Hepatocyte (in vitro differentiated cells): ENCODE measurements around the gene MLC1. TPM values are rescaled to one million over a fixed set of nuclear protein-coding genes. Genes with fewer than 3 reads are reported as not detected.

Experiments
- DNase-seq: peaks from one replicate; pipeline ENCODE4 v3.0.0-alpha.2; 2016; ENCODE audit warnings: low spot score
- H2AFZ ChIP-seq: fragments of 200-600 bp; sonication (generic); 2 replicates; pipeline ENCODE4 v1.6.0; 2016; ENCODE audit warnings: antibody characterized with exemption, mild to moderate bottlenecking
- H3K27ac ChIP-seq: fragments of 200-600 bp; sonication (generic); 2 replicates; pipeline ENCODE4 v1.5.1; 2016; ENCODE audit warnings: mild to moderate bottlenecking
- H3K27me3 ChIP-seq: fragments of 200-600 bp; sonication (generic); 2 replicates; pipeline ENCODE4 v1.6.1; 2016
- H3K36me3 ChIP-seq: fragments of 200-600 bp; sonication (generic); replicated peaks from 2 replicates; pipeline ENCODE4 v1.5.1; 2016; ENCODE audit warnings: low read depth; ENCODE audit not compliant: insufficient read depth
- H3K4me1 ChIP-seq: fragments of 200-600 bp; sonication (generic); 2 replicates; pipeline ENCODE4 v1.5.1; 2016; ENCODE audit warnings: mild to moderate bottlenecking, moderate library complexity; ENCODE audit not compliant: insufficient read depth
- H3K4me2 ChIP-seq: fragments of 200-600 bp; sonication (generic); 2 replicates; pipeline ENCODE4 v1.6.0; 2016
- H3K4me3 ChIP-seq: fragments of 200-600 bp; sonication (generic); 2 replicates; pipeline ENCODE4 v1.5.1; 2016; ENCODE audit warnings: mild to moderate bottlenecking
- H3K79me2 ChIP-seq: fragments of 200-600 bp; sonication (generic); 2 replicates; pipeline ENCODE4 v1.6.0; 2017; ENCODE audit warnings: mild to moderate bottlenecking
- H3K9me2 ChIP-seq: fragments of 200-600 bp; sonication (generic); replicated peaks from 2 replicates; pipeline ENCODE4 v1.6.0; 2017; ENCODE audit warnings: mild to moderate bottlenecking; ENCODE audit not compliant: insufficient read depth
- H3K9me3 ChIP-seq: fragments of 200-600 bp; sonication (generic); 2 replicates; pipeline ENCODE4 v1.5.1; 2016; ENCODE audit warnings: low read depth, mild to moderate bottlenecking
- H4K20me1 ChIP-seq: fragments of 200-600 bp; sonication (generic); 2 replicates; pipeline ENCODE4 v1.6.0; 2016; ENCODE audit warnings: mild to moderate bottlenecking; ENCODE audit not compliant: insufficient read depth, poor library complexity, severe bottlenecking
- CTCF ChIP-seq: fragments of 200-600 bp; sonication (generic); IDR thresholded peaks from 2 replicates; pipeline ENCODE4 v1.5.1; 2016; ENCODE audit warnings: antibody characterized with exemption, mild to moderate bottlenecking; ENCODE audit not compliant: poor library complexity
- EZH2 ChIP-seq: fragments of 200-600 bp; sonication (generic); IDR thresholded peaks from 2 replicates; pipeline ENCODE4 v1.6.1; 2016; ENCODE audit warnings: antibody characterized with exemption, mild to moderate bottlenecking, borderline replicate concordance
- EZH2phosphoT487 ChIP-seq: fragments of 200-600 bp; sonication (generic); IDR thresholded peaks from one replicate; pipeline ENCODE4 v1.6.1; 2018; ENCODE audit warnings: antibody characterized with exemption, mild to moderate bottlenecking, low read depth, moderate library complexity; ENCODE audit not compliant: unreplicated experiment, severe bottlenecking
- WGBS: methylation state at CpG from one replicate; pipeline ENCODE4 v1.1.6; 2016; ENCODE audit warnings: low lambda C conversion rate; ENCODE audit errors: missing lambda C conversion rate; 5-methylcytosine and 5-hydroxymethylcytosine counted together
- polyA plus RNA-seq: library from polyadenylated mRNA; unstranded; fragments of >200 nt; fragmentation: Nextera tagmentation; extraction: Ambion mirVana; gene quantifications from 2 replicates; pipeline ENCODE4 v1.2.1, GENCODE V29; 2016
- total RNA-seq: library from RNA; depleted of rRNA; stranded (reverse); fragments of >200 nt; gene quantifications from 2 replicates; pipeline ENCODE4 v1.2.3, GENCODE V29; 2014

The MLC1 gene
- total and polyA plus RNA-seq, 2 experiments from 2014 or later: 3.3 to 8.2 TPM

GRCh38 chr22:50121202-50121740, 36.0 kb upstream of the MLC1 start:
- 88% methylated on average over 11 of the region's 11 CpGs for WGBS

GRCh38 chr22:50119768-50120251, 34.6 kb upstream of the MLC1 start:
- peak overlapping the region; percentile 9 for H3K4me2 ChIP-seq
- no peak overlapping the region for H3K4me3 ChIP-seq
- no peaks in the 10 kb centered on the region for H3K36me3 ChIP-seq
- no peaks in the 10 kb centered on the region for H4K20me1 ChIP-seq
- H3K4me1 ChIP-seq: peaks cover 33% of the 10 kb centered on the region
- H3K27me3 ChIP-seq: no peaks in the 10 kb centered on the region
- DNase-seq: no peak
- WGBS: 43% methylated on average over 6 of the region's 6 CpGs
- no peaks in the 10 kb centered on the region for H3K9me3 ChIP-seq
- no peak overlapping the region for H2AFZ ChIP-seq
- H3K9me2 ChIP-seq: no peaks in the 10 kb centered on the region
- no peak for TF ChIP-seq CTCF
- no peak for TF ChIP-seq EZH2
- no peak for TF ChIP-seq EZH2phosphoT487
- H3K79me2 ChIP-seq: no peaks in the 10 kb centered on the region
- H3K27ac ChIP-seq: peak overlapping the region; percentile 82

More at GRCh38 chr22:50121202-50121740, 36.0 kb upstream of the MLC1 start:
- Histone ChIP-seq H3K9me2 (no peaks in the 10 kb centered on the region), H3K4me2 (no peak overlapping the region), H4K20me1 (no peaks in the 10 kb centered on the region), H3K27ac (no peak overlapping the region), H3K27me3 (no peaks in the 10 kb centered on the region), H3K4me3 (no peak overlapping the region), H3K79me2 (no peaks in the 10 kb centered on the region), H2AFZ (no peak overlapping the region), H3K4me1 (peaks cover 22% of the 10 kb centered on the region), H3K9me3 (no peaks in the 10 kb centered on the region), H3K36me3 (no peaks in the 10 kb centered on the region)
- no peak for TF ChIP-seq CTCF
- TF ChIP-seq EZH2phosphoT487: no peak
- no peak for TF ChIP-seq EZH2
- DNase-seq: no peak

- H3K4me1 ChIP-seq: peaks cover 34% of the 10 kb centered on the region
- no peaks in the 10 kb centered on the region for H4K20me1 ChIP-seq
- DNase-seq: no peak
- no peaks in the 10 kb centered on the region for H3K9me2 ChIP-seq
- H2AFZ ChIP-seq: no peak overlapping the region
- peak overlapping the region; percentile 82 for H3K27ac ChIP-seq
- 73% methylated on average over 14 of the region's 14 CpGs for WGBS
- H3K27me3 ChIP-seq: no peaks in the 10 kb centered on the region
- no peak overlapping the region for H3K4me3 ChIP-seq
- no peaks in the 10 kb centered on the region for H3K36me3 ChIP-seq
- H3K4me2 ChIP-seq: peak overlapping the region; percentile 40
- H3K79me2 ChIP-seq: no peaks in the 10 kb centered on the region
- no peaks in the 10 kb centered on the region for H3K9me3 ChIP-seq
- no peak for TF ChIP-seq EZH2phosphoT487
- no peak for TF ChIP-seq EZH2
- no peak for TF ChIP-seq CTCF
Measured at GRCh38 chr22:50119169-50119767, 34.0 kb upstream of the MLC1 start.
